Measurements from ENCODE around the gene CDC42.
"Not testable (repeated sequence)": the region's sequence is repeated elsewhere in the genome, so short reads cannot be mapped to it uniquely, and the experiment has no call there.

The CDC42 gene

GRCh38 chr1:22078133-22078532 is 25.6 kb downstream of the CDC42 start:
- Histone ChIP-seq H3K4me3 (replicated peaks; ENCODE audit: low read depth, low read length) (no peak overlapping the region), H3K36me3 (ENCODE audit: control insufficient read depth, insufficient read depth, low read length) (peaks cover 3% of the 10 kb centered on the region), H3K27me3 (replicated peaks; ENCODE audit: control insufficient read depth, insufficient read depth, low read length) (no peaks in the 10 kb centered on the region)
- TF ChIP-seq, protein P1, sequence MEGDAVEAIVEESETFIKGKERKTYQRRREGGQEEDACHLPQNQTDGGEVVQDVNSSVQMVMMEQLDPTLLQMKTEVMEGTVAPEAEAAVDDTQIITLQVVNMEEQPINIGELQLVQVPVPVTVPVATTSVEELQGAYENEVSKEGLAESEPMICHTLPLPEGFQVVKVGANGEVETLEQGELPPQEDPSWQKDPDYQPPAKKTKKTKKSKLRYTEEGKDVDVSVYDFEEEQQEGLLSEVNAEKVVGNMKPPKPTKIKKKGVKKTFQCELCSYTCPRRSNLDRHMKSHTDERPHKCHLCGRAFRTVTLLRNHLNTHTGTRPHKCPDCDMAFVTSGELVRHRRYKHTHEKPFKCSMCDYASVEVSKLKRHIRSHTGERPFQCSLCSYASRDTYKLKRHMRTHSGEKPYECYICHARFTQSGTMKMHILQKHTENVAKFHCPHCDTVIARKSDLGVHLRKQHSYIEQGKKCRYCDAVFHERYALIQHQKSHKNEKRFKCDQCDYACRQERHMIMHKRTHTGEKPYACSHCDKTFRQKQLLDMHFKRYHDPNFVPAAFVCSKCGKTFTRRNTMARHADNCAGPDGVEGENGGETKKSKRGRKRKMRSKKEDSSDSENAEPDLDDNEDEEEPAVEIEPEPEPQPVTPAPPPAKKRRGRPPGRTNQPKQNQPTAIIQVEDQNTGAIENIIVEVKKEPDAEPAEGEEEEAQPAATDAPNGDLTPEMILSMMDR (IDR thresholded peaks at IDR 0.05; ENCODE audit: insufficient read depth, low read length, poor library complexity, severe bottlenecking): no peak
- no peak for DNase-seq (ENCODE audit: extremely low read depth, insufficient read length)

- Histone ChIP-seq H3K4me3 (replicated peaks; ENCODE audit: low read depth, low read length) (no peak overlapping the region), H3K36me3 (ENCODE audit: control insufficient read depth, insufficient read depth, low read length) (peaks cover 3% of the 10 kb centered on the region), H3K27me3 (replicated peaks; ENCODE audit: control insufficient read depth, insufficient read depth, low read length) (no peaks in the 10 kb centered on the region)
- TF ChIP-seq, protein P1 (IDR thresholded peaks at IDR 0.05; ENCODE audit: insufficient read depth, low read length, poor library complexity, severe bottlenecking): no peak
- no peak for DNase-seq (ENCODE audit: extremely low read depth, insufficient read length)
These were observed 27.7 kb downstream of the CDC42 start for GRCh38 chr1:22080191-22080590.

DNA sequence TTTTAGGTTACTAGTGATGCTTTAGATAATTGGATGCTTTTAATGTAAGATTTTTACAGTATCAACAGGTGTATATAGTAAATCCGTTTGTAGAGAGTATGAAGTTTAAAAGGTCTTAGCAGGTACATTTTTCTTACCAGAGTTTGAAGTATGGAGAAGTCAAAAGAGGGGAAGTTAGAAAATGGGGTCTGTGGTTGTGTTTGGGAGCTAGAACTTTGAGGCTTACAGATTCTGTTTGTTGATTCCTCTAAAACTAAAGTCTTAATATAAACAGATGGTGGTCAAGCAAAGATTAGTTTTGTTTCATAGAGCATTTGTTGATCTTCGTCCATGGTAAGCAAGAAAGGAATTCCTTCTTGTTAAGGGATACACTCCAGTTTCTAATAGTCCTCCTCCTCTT is 35.8 kb downstream of the CDC42 start:
- peaks cover 7% of the 10 kb centered on the region for H3K36me3 ChIP-seq (ENCODE audit: control insufficient read depth, insufficient read depth, low read length)
- no peak for DNase-seq (ENCODE audit: extremely low read depth, insufficient read length)
- H3K27me3 ChIP-seq (replicated peaks; ENCODE audit: control insufficient read depth, insufficient read depth, low read length): no peaks in the 10 kb centered on the region

GRCh38 chr1:22089134-22089571 is 36.6 kb downstream of the CDC42 start:
- peaks cover 7% of the 10 kb centered on the region for H3K36me3 ChIP-seq (ENCODE audit: control insufficient read depth, insufficient read depth, low read length)
- peak; percentile 20 for DNase-seq (ENCODE audit: extremely low read depth, insufficient read length)
- H3K27me3 ChIP-seq (replicated peaks; ENCODE audit: control insufficient read depth, insufficient read depth, low read length): no peaks in the 10 kb centered on the region
- TF ChIP-seq, protein P1 (IDR thresholded peaks at IDR 0.05; ENCODE audit: insufficient read depth, low read length, poor library complexity, severe bottlenecking): no peak
- no peak overlapping the region for H3K4me3 ChIP-seq (replicated peaks; ENCODE audit: low read depth, low read length)

More for the DNA sequence above, 35.8 kb downstream of the CDC42 start:
- TF ChIP-seq, protein P1 (IDR thresholded peaks at IDR 0.05; ENCODE audit: insufficient read depth, low read length, poor library complexity, severe bottlenecking): no peak
- no peak overlapping the region for H3K4me3 ChIP-seq (replicated peaks; ENCODE audit: low read depth, low read length)

DNA sequence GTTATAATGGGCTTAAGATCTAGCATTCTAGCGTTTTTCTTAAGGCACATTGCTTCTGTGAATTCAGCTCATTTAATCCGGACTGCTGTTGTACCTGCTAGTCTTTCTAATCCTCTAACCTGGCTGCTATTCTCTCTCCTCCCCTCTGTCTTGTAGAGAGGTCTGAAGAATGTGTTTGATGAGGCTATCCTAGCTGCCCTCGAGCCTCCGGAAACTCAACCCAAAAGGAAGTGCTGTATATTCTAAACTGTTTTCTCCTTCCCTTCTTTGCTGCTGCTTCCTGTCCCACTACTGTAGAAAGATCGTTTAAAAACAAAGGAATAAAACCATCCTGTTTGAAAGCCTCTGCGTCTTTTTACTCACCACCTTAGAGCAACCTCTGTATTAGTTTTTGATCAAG is 37.3 kb downstream of the CDC42 start:
- no peaks in the 10 kb centered on the region for H3K27me3 ChIP-seq (replicated peaks; ENCODE audit: control insufficient read depth, insufficient read depth, low read length)
- peaks cover 7% of the 10 kb centered on the region for H3K36me3 ChIP-seq (ENCODE audit: control insufficient read depth, insufficient read depth, low read length)
- no peak for DNase-seq (ENCODE audit: extremely low read depth, insufficient read length)
- TF ChIP-seq, protein P1 (IDR thresholded peaks at IDR 0.05; ENCODE audit: insufficient read depth, low read length, poor library complexity, severe bottlenecking): no peak
- H3K4me3 ChIP-seq (replicated peaks; ENCODE audit: low read depth, low read length): no peak overlapping the region; the same call in 1 of the 2 replicates

DNA sequence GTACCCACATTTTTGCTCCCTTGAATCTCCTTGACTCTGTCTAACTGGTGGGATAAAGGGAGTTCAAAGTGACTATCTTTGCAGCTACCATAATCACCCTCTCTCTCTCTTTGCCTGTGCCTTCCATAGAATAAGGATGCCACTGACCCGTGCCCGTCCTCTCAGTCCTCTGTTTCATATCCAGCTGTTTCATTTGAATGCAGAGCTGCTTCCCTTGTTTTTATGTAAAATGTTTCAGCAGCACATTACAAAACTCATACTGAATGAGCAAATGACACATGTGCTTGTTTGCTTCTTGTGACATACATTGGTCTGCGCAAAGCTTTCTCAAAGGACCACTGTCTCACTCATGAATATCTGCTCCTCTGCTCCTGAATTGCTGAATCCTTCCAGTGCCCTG is 38.4 kb downstream of the CDC42 start:
- H3K36me3 ChIP-seq (ENCODE audit: control insufficient read depth, insufficient read depth, low read length): peaks cover 11% of the 10 kb centered on the region
- DNase-seq (ENCODE audit: extremely low read depth, insufficient read length): no peak
- no peak overlapping the region for H3K4me3 ChIP-seq (replicated peaks; ENCODE audit: low read depth, low read length)
- no peaks in the 10 kb centered on the region for H3K27me3 ChIP-seq (replicated peaks; ENCODE audit: control insufficient read depth, insufficient read depth, low read length)
- TF ChIP-seq, protein P1 (IDR thresholded peaks at IDR 0.05; ENCODE audit: insufficient read depth, low read length, poor library complexity, severe bottlenecking): no peak

DNA sequence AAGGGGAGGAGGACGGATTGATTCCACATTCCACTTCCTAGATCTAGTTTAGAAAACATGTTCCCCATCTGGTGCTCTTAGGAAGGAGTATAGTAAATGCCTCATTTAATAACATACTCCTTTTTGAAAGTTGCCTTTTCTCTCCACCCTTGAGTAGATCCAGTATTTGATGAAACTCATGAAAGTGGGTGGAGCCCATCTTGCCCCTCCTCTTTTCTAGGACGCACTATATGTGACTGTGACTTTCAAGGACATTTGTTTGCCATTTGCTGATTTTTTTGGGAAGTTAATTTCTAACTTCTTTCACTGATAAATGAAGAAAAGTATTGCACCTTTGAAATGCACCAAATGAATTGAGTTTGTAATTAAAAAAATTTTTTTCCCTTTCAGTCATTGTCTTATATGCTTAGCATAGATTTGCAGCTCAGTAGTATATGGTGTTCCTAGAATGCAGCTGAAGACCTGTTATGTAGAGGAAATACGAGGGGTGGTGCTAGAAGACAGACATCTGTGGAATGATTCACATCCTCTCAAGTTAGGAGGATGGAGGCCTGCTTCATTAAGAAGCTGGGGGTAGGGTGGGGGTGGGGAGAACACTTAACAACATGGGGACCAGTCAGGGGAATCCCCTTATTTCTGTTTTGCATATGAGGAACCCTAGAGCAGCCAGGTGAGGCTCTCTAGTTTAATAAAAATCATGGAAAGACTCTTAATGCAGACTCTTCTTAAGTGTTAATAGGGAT is 39.7 kb downstream of the CDC42 start:
- not testable (repeated sequence) for DNase-seq (ENCODE audit: extremely low read depth, insufficient read length); H3K4me3 ChIP-seq (replicated peaks; ENCODE audit: low read depth, low read length); H3K27me3 ChIP-seq (replicated peaks; ENCODE audit: control insufficient read depth, insufficient read depth, low read length)
- peaks cover 14% of the 10 kb centered on the region for H3K36me3 ChIP-seq (ENCODE audit: control insufficient read depth, insufficient read depth, low read length)
